ENCODE results near the gene NUP43.

The NUP43 gene

GRCh38 chr6:149771925-149772324 is 25.6 kb upstream of the NUP43 start:
- TF ChIP-seq CTCF (IDR thresholded peaks at IDR 0.05; ENCODE audit: control insufficient read depth, insufficient read depth, low read depth, low read length, missing control alignments): no peak
- H3K4me3 ChIP-seq (ENCODE audit: control insufficient read depth, low read depth, low read length): no peak overlapping the region
- DNase-seq (ENCODE audit: low read depth): no peak

GRCh38 chr6:149771185-149771584 is 24.9 kb upstream of the NUP43 start:
- no peak overlapping the region for H3K4me3 ChIP-seq (ENCODE audit: control insufficient read depth, low read depth, low read length)
- TF ChIP-seq CTCF (IDR thresholded peaks at IDR 0.05; ENCODE audit: control insufficient read depth, insufficient read depth, low read depth, low read length, missing control alignments): no peak
- no peak for DNase-seq (ENCODE audit: low read depth)

- TF ChIP-seq CTCF (IDR thresholded peaks at IDR 0.05; ENCODE audit: control insufficient read depth, insufficient read depth, low read depth, low read length, missing control alignments): no peak
- no peak for DNase-seq (ENCODE audit: low read depth)
- no peak overlapping the region for H3K4me3 ChIP-seq (ENCODE audit: control insufficient read depth, low read depth, low read length)
Measured at GRCh38 chr6:149769676-149770075, 23.3 kb upstream of the NUP43 start.

DNA sequence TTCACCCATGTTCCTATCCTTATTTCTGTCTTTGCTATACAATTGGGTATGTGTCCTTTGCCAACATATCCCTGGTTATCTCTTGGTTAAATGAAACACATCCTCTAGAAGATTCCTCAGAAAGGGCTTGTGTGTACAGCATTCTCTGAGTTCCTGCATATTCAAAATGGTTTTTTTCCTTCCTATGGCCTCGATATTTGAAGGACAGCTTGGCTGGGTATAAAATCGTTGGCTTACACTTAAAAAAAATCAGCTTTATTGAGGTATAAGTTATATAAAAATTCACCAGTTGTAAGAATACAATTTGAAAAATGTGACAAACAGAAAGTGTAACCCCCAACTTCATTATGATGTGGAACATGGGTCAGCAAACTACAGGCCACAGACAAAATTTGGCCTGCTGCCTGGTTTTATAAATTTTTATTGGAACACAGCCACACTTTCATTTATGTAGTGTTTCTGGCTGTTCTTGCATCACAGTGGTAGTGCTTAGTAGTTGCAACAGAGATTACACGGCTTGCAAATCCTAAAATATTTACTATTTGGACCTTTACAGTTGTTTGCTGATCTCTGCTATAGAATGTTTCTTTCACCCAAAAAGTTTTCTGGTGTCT is 19.9 kb upstream of the NUP43 start:
- H3K4me3 ChIP-seq (ENCODE audit: control insufficient read depth, low read depth, low read length): no peak overlapping the region
- peak; percentile 78 for DNase-seq (ENCODE audit: low read depth)
- TF ChIP-seq CTCF (IDR thresholded peaks at IDR 0.05; ENCODE audit: control insufficient read depth, insufficient read depth, low read depth, low read length, missing control alignments): no peak

- no peak for TF ChIP-seq CTCF (IDR thresholded peaks at IDR 0.05; ENCODE audit: control insufficient read depth, insufficient read depth, low read depth, low read length, missing control alignments)
- DNase-seq (ENCODE audit: low read depth): no peak
- H3K4me3 ChIP-seq (ENCODE audit: control insufficient read depth, low read depth, low read length): no peak overlapping the region
Measured at GRCh38 chr6:149763866-149764265, 17.5 kb upstream of the NUP43 start.

DNA sequence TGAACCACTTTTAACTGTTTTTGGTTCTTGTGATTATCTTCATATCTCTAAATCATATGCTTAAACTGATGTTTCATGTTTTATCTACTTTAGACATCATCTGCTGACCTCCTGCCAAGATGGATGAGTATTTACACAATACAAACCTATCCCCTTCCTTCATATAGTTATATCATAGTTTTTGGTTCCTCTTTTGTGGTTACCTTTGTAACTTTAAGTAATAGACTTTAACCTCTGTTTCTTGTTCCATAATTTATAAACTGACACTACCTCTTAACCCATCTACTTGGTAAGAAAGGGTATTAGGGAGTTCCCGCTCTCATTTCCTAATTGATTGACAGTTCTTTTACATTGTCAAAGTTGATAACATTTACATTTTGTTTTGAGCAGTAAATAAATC is 15.1 kb upstream of the NUP43 start:
- H3K4me3 ChIP-seq (ENCODE audit: control insufficient read depth, low read depth, low read length): no peak overlapping the region
- no peak for TF ChIP-seq CTCF (IDR thresholded peaks at IDR 0.05; ENCODE audit: control insufficient read depth, insufficient read depth, low read depth, low read length, missing control alignments)
- DNase-seq (ENCODE audit: low read depth): no peak

DNA sequence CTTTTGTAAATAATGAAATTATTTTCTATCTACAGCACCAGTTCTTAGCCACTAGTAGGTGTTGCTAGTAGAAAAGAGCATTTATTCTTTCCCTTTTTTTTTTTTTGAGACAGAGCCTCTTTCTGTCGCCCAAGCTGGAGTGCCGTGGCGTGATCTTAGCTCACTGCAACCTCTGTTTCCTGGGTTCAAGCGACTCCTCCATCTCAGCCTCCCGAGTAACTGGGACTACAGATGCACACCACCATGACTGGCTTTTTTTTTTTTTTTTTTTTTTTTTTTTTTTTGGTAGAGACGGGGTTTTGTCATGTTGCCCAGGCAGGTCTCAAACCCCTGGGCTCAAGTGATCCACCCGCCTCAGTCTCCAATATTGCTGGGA is 9.9 kb upstream of the NUP43 start:
- no peak for DNase-seq (ENCODE audit: low read depth)
- TF ChIP-seq CTCF (IDR thresholded peaks at IDR 0.05; ENCODE audit: control insufficient read depth, insufficient read depth, low read depth, low read length, missing control alignments): no peak

More for the DNA sequence above, 9.9 kb upstream of the NUP43 start:
- H3K4me3 ChIP-seq (ENCODE audit: control insufficient read depth, low read depth, low read length): no peak overlapping the region
